Fibroblast of villous mesenchyme (primary cell): ENCODE data around the gene TLN1. TPM values are rescaled to one million over a fixed set of nuclear protein-coding genes. Genes with fewer than 3 reads are reported as not detected.

Experiments
- DNase-seq: peaks from one replicate; pipeline ENCODE4 v3.0.0-alpha.2; 2010; ENCODE audit warnings: low read depth
- H3K4me3 ChIP-seq: 2 replicates; pipeline ENCODE4 v1.5.1; 2011; ENCODE audit warnings: low read depth, mild to moderate bottlenecking, low read length
- total RNA-seq: library from RNA; depleted of rRNA; stranded (reverse); fragments of >200 nt; gene quantifications from 2 replicates; pipeline ENCODE4 v1.2.3, GENCODE V29; 2012
- TF ChIP-seq, protein P1 (sequence below): IDR thresholded peaks from 2 replicates; pipeline ENCODE4 v1.5.1; 2012; ENCODE audit warnings: low read depth, mild to moderate bottlenecking, low read length; ENCODE audit not compliant: insufficient read depth

Gene TLN1
- total RNA-seq, 1 donor = 428 TPM

DNA sequence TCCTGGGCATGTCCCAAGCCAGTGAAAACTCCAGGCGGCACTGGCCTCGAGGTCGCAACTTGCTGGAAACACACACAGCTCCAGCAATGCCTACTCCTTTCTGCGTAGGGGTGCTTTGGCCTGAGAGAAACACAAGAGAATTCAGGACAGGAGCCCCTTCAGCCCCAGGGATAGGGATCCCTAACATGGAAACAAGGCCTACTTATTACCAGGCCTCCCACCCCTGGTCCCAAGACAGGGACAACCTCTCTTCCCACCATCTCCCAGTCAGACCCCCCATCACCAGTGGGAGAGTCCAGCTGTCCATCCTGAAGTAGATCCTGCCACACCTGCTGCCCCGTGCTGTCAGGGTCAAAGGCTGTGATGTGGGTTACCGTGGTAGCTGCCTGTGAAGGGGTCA lies 8.2 kb upstream of the TLN1 start:
- TF ChIP-seq, protein P1, sequence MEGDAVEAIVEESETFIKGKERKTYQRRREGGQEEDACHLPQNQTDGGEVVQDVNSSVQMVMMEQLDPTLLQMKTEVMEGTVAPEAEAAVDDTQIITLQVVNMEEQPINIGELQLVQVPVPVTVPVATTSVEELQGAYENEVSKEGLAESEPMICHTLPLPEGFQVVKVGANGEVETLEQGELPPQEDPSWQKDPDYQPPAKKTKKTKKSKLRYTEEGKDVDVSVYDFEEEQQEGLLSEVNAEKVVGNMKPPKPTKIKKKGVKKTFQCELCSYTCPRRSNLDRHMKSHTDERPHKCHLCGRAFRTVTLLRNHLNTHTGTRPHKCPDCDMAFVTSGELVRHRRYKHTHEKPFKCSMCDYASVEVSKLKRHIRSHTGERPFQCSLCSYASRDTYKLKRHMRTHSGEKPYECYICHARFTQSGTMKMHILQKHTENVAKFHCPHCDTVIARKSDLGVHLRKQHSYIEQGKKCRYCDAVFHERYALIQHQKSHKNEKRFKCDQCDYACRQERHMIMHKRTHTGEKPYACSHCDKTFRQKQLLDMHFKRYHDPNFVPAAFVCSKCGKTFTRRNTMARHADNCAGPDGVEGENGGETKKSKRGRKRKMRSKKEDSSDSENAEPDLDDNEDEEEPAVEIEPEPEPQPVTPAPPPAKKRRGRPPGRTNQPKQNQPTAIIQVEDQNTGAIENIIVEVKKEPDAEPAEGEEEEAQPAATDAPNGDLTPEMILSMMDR = no peak
- DNase-seq = no peak
- no peak overlapping the region for H3K4me3 ChIP-seq

DNA sequence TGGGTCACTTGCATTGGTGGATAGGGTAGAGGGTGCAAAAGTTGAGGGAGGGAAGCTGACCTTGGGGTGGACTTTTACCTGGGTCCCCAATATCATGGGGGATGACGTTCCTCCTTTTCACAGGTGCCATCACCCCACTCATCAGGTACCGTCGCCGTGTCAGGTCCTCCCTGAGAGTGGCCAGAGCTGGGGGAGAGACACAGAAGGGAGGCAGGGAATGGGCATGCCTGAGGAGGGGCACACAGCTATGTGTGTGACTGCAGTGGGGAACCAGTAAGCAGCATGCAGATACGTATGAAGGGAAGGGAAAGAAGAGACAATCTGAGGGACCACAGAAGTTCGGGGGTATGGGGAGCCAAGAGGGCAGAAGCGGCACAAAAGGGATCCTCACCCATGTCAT lies 6.9 kb upstream of the TLN1 start:
- no peak overlapping the region for H3K4me3 ChIP-seq
- TF ChIP-seq, protein P1 = no peak
- DNase-seq = no peak

DNA sequence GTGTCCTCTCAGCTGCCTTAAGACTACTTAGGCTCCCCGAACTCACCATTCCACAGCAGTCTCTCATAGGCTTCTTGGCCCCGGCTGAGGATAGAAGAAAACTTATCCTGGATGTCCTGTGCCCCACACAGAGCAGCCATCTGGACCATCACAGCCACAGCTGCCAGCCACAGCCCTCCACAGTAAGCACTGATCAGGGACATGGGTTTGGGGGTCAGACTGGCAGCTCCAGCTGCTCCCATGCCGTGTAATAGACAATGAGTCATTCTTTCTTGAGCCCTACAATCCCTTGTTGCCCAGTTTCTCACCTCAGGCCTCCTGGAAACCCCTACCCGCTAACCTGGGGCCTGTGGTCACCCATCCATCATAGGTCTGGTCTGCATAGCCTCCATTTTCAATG lies 6.2 kb upstream of the TLN1 start:
- H3K4me3 ChIP-seq = no peak overlapping the region
- TF ChIP-seq, protein P1 = no peak
- no peak for DNase-seq

DNA sequence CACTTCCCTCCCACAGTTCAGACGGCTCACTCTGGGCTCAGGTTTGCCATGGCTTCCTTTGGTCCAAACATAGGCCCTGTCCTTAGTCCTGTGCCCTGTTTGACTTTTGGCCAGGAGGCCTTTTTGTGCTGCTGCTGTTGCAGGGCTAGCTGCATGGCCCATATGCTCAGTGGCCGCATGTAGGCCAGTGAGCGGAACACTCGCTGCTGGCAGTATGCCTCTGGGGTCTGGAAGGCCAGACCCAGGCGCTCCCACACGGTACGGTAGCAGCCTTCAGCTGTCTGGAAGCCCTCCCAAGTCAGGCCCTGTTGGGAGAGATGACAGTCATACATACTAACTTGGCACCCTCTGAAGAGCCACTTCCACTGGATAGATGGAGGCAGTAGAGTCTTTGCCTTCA lies 5.1 kb upstream of the TLN1 start:
- H3K4me3 ChIP-seq = no peak overlapping the region
- TF ChIP-seq, protein P1 = no peak
- no peak for DNase-seq

DNA sequence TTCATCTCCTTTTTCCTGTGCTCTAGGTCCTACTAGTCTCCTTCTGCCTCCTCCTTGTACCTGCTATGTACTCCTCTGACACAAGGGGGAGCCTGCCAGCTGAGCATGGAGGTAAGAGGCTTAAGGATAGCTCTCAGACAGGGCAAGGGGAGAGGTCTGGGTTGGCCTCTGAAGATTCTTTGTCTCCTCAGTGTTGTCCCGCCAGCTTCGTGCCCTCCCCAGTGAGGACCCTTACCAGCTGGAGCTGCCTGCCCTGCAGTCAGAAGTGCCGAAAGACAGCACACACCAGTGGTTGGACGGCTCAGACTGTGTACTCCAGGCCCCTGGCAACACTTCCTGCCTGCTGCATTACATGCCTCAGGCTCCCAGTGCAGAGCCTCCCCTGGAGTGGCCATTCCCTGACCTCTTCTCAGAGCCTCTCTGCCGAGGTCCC lies 4.2 kb upstream of the TLN1 start:
- peak; percentile 83 for DNase-seq
- TF ChIP-seq, protein P1 = peak; percentile 95
- no peak overlapping the region for H3K4me3 ChIP-seq

DNA sequence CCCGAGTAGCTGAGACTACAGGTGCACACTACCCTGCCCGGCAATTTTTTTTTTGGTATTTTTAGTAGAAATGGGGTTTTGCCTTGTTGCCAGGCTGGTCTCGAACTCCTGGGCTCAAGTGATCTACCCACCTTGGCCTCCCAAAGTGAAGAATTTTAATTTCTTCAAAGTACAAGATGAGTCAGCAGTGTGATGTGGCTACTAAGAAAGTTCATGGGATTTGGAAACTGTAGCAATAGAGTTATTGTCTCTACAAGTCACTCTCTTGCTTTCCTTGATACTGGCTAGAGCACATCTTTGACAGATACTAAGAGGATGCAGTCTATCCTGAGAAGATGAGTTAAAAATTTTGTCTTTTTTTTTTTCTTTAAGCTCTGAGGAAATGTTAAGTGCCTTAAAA lies 2.1 kb upstream of the TLN1 start:
- no peak overlapping the region for H3K4me3 ChIP-seq
- TF ChIP-seq, protein P1 = no peak
- no peak for DNase-seq

DNA sequence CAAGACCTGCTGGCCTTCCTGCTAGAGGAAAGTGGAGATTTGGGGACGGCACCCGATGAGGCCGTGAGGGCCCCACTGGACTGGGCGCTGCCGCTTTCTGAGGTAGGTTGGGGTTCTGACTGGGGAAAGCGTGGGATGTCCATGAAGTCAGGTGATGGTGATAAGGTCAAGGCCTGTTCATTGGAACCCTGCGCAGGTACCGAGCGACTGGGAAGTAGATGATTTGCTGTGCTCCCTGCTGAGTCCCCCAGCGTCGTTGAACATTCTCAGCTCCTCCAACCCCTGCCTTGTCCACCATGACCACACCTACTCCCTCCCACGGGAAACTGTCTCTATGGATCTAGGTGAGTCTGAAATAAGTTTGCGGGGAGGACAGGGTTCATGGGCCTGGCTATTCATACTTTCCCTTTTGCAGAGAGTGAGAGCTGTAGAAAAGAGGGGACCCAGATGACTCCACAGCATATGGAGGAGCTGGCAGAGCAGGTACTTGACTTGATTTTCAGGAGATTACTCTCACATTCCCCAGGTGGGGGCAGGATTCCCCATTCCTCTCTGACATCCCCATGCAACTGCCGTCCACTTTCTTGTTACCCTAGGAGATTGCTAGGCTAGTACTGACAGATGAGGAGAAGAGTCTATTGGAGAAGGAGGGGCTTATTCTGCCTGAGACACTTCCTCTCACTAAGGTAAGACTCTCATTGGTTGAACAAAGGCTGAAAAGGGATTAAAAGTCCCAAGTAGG lies 976 bp upstream of the TLN1 start:
- peak; percentile 52 for DNase-seq
- TF ChIP-seq, protein P1 = no peak

More for the DNA sequence above, 976 bp upstream of the TLN1 start:
- peak overlapping the region; percentile 88 for H3K4me3 ChIP-seq
